Activated CD4-positive, alpha-beta T cell treated with anti-CD3 and anti-CD28 coated beads, Interleukin-2, amount 10 ng/mL, durations not matched to agents 7 days and 5 days (primary cell): ENCODE data around the gene SMKR1. TPM values are rescaled to one million over a fixed set of nuclear protein-coding genes. Genes with fewer than 3 reads are reported as not detected.

ENCODE experiments used
- CTCF ChIA-PET: fragments of 350-600 bp; sonication (Branson Sonifier 250); formaldehyde crosslinking; loops from one replicate; lab custom pipeline; 2021; ENCODE audit warnings: antibody characterized with exemption; lab: Charles Lee
- POLR2A ChIA-PET: fragments of 350-600 bp; sonication (Branson Sonifier 250); formaldehyde crosslinking; loops from one replicate; lab custom pipeline; 2021; ENCODE audit warnings: antibody characterized with exemption; lab: Charles Lee
- DNase-seq: peaks from one replicate; pipeline ENCODE4 v3.0.0-alpha.2; 2020
- H3K27ac Mint-ChIP-seq: one replicate; pipeline ENCODE4 v1.8.0; 2021; ENCODE audit warnings: mild to moderate bottlenecking, moderate library complexity, mixed read lengths
- H3K27me3 Mint-ChIP-seq: one replicate; pipeline ENCODE4 v1.8.0; 2021; ENCODE audit warnings: mixed read lengths
- H3K36me3 Mint-ChIP-seq: one replicate; pipeline ENCODE4 v1.8.0; 2021; ENCODE audit warnings: low read depth, mixed read lengths
- H3K4me1 Mint-ChIP-seq: one replicate; pipeline ENCODE4 v1.8.0; 2021; ENCODE audit warnings: mixed read lengths
- H3K4me3 Mint-ChIP-seq: one replicate; pipeline ENCODE4 v1.8.0; 2021; ENCODE audit warnings: mild to moderate bottlenecking, moderate library complexity, mixed read lengths
- H3K9me3 Mint-ChIP-seq: one replicate; pipeline ENCODE4 v1.8.0; 2021; ENCODE audit warnings: mixed read lengths
- total RNA-seq, 2 experiments: library from RNA; stranded (reverse); gene quantifications; one replicate each; pipeline ENCODE4 v1.2.3, GENCODE V29; 2021

The SMKR1 gene
- total RNA-seq, 2 experiments from 2014 or later = 1.7 to 2.2 TPM

DNA sequence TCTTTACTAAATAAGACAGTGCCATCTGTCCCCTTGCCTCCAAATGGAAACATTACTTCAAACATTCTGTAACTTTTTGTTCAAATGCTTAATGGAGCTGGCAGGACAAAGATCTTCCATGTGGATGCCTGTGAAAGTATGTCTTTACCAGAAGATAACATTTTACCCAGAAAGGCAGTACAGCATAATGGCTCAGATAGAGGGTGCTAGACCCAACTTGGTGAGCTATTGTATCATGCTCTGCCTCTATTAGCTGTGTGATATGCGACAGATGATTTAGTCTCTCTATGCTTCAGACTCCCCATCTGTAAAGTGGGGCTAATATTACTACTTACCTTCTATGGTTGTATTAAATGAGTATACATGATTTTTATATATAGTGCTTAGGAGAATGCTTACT is 8.8 kb upstream of the SMKR1 start:
- Mint-ChIP-seq H3K4me1 (peaks cover 30% of the 10 kb centered on the region), H3K27me3 (no peaks in the 10 kb centered on the region), H3K27ac (no peak overlapping the region), H3K36me3 (peaks cover 7% of the 10 kb centered on the region), H3K9me3 (no peaks in the 10 kb centered on the region), H3K4me3 (no peak overlapping the region)
- ChIA-PET POLR2A (no interaction called here), CTCF (interaction anchor here (0.5 to 1.0 kb wide), 3 partner anchors 81 to 119 kb away, joined by 3 read pairs; partner anchors contain the start of gene NRF1)
- no peak for DNase-seq

GRCh38 chr7:129494041-129494440 is 8.3 kb upstream of the SMKR1 start:
- Mint-ChIP-seq H3K4me1 (peaks cover 32% of the 10 kb centered on the region), H3K9me3 (no peaks in the 10 kb centered on the region), H3K36me3 (peaks cover 5% of the 10 kb centered on the region), H3K27me3 (no peaks in the 10 kb centered on the region), H3K27ac (no peak overlapping the region), H3K4me3 (no peak overlapping the region)
- DNase-seq = peak; percentile 16
- POLR2A ChIA-PET = no interaction called here
- CTCF ChIA-PET = interaction anchor here (0.5 to 1.0 kb wide), 4 partner anchors 13 to 118 kb away, joined by 3 read pairs; partner anchors contain the start of gene NRF1

- no peak overlapping the region for H3K4me3 Mint-ChIP-seq
- peaks cover 40% of the 10 kb centered on the region for H3K4me1 Mint-ChIP-seq
- POLR2A ChIA-PET = no interaction called here
- no peak overlapping the region for H3K27ac Mint-ChIP-seq
- no peaks in the 10 kb centered on the region for H3K9me3 Mint-ChIP-seq
- H3K27me3 Mint-ChIP-seq = no peaks in the 10 kb centered on the region
- peaks cover 3% of the 10 kb centered on the region for H3K36me3 Mint-ChIP-seq
- peak; percentile 24 for DNase-seq
- CTCF ChIA-PET = interaction anchor here (1.1 to 1.2 kb wide), 3 partner anchors 52 to 153 kb away, joined by 3 to 8 read pairs (median 3); no protein-coding TSS in a partner anchor
These were observed 6.3 kb upstream of the SMKR1 start for GRCh38 chr7:129495987-129496386.

DNA sequence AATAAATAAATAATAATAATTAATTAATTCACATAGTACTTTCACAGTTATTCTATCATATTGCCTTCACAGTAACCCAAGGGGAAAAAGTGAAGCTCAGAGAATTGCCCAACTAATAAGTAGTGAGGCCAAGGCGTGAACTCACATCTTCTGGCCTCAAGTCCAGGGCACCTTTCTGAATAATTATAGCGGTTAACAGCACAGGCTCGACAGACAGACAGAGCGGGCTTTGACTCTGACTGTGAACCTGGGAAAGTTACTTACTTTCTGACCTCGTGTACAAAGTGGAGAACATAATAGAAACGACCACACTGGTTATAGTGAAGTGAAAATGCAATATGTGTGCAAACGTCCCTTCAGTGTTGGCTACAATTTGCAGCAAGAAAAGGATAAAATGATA is 5.7 kb upstream of the SMKR1 start:
- CTCF ChIA-PET = interaction anchor here (1.1 to 1.2 kb wide), 2 partner anchors 52 to 129 kb away, joined by 3 read pairs; no protein-coding TSS in a partner anchor
- no peak overlapping the region for H3K27ac Mint-ChIP-seq
- POLR2A ChIA-PET = no interaction called here

GRCh38 chr7:129497156-129497555 is 5.2 kb upstream of the SMKR1 start:
- no peaks in the 10 kb centered on the region for H3K9me3 Mint-ChIP-seq
- CTCF ChIA-PET = no interaction called here
- H3K27ac Mint-ChIP-seq = no peak overlapping the region
- H3K4me1 Mint-ChIP-seq = peaks cover 48% of the 10 kb centered on the region
- DNase-seq = no peak
- no peak overlapping the region for H3K4me3 Mint-ChIP-seq
- no peaks in the 10 kb centered on the region for H3K27me3 Mint-ChIP-seq
- POLR2A ChIA-PET = no interaction called here
- peaks cover 3% of the 10 kb centered on the region for H3K36me3 Mint-ChIP-seq

More for the DNA sequence above, 5.7 kb upstream of the SMKR1 start:
- no peak overlapping the region for H3K4me3 Mint-ChIP-seq
- H3K4me1 Mint-ChIP-seq = peaks cover 45% of the 10 kb centered on the region
- peaks cover 3% of the 10 kb centered on the region for H3K36me3 Mint-ChIP-seq
- no peaks in the 10 kb centered on the region for H3K9me3 Mint-ChIP-seq
- no peaks in the 10 kb centered on the region for H3K27me3 Mint-ChIP-seq
- DNase-seq = no peak

- peaks cover 48% of the 10 kb centered on the region for H3K4me1 Mint-ChIP-seq
- H3K9me3 Mint-ChIP-seq = no peaks in the 10 kb centered on the region
- ChIA-PET POLR2A (no interaction called here), CTCF (interaction anchor here (0.7 kb wide), 1 partner anchor 149 kb away, joined by 5 read pairs; no protein-coding TSS in a partner anchor)
- DNase-seq = no peak
- no peak overlapping the region for H3K4me3 Mint-ChIP-seq
- no peaks in the 10 kb centered on the region for H3K27me3 Mint-ChIP-seq
- H3K27ac Mint-ChIP-seq = no peak overlapping the region
- peaks cover 3% of the 10 kb centered on the region for H3K36me3 Mint-ChIP-seq
These were observed 4.3 kb upstream of the SMKR1 start for GRCh38 chr7:129498021-129498420.

GRCh38 chr7:129499999-129500398 is 2.3 kb upstream of the SMKR1 start:
- no peaks in the 10 kb centered on the region for H3K9me3 Mint-ChIP-seq
- peaks cover 44% of the 10 kb centered on the region for H3K4me1 Mint-ChIP-seq
- peaks cover 3% of the 10 kb centered on the region for H3K36me3 Mint-ChIP-seq
- H3K27ac Mint-ChIP-seq = no peak overlapping the region
- POLR2A ChIA-PET = no interaction called here
- no peaks in the 10 kb centered on the region for H3K27me3 Mint-ChIP-seq
- CTCF ChIA-PET = interaction anchor here (1.5 kb wide), 1 partner anchor 9 kb away, joined by 3 read pairs; no protein-coding TSS in a partner anchor
- peak; percentile 17 for DNase-seq
- H3K4me3 Mint-ChIP-seq = no peak overlapping the region

GRCh38 chr7:129502708-129503685 is 666 bp downstream of the SMKR1 start:
- no peaks in the 10 kb centered on the region for H3K27me3 Mint-ChIP-seq
- peaks cover 24% of the 10 kb centered on the region for H3K4me1 Mint-ChIP-seq
- H3K36me3 Mint-ChIP-seq = no peaks in the 10 kb centered on the region
- H3K4me3 Mint-ChIP-seq = peak overlapping the region; percentile 75
- ChIA-PET CTCF (no interaction called here), POLR2A (interaction anchor here (1.0 kb wide), 1 partner anchor 15 kb away, joined by 3 read pairs; no protein-coding TSS in a partner anchor)
- H3K9me3 Mint-ChIP-seq = no peaks in the 10 kb centered on the region
- H3K27ac Mint-ChIP-seq = peak overlapping the region; percentile 0
- DNase-seq = no peak

GRCh38 chr7:129503725-129504124 is 1.4 kb downstream of the SMKR1 start:
- H3K36me3 Mint-ChIP-seq = no peaks in the 10 kb centered on the region
- no peak for DNase-seq
- POLR2A ChIA-PET = no interaction called here
- no peaks in the 10 kb centered on the region for H3K9me3 Mint-ChIP-seq
- no peak overlapping the region for H3K27ac Mint-ChIP-seq
- CTCF ChIA-PET = interaction anchor here (0.6 to 1.0 kb wide), 2 partner anchors 19 to 154 kb away, joined by 3 to 4 read pairs; no protein-coding TSS in a partner anchor
- peaks cover 23% of the 10 kb centered on the region for H3K4me1 Mint-ChIP-seq
- H3K27me3 Mint-ChIP-seq = no peaks in the 10 kb centered on the region
- peak overlapping the region; percentile 75 for H3K4me3 Mint-ChIP-seq

GRCh38 chr7:129512192-129512591 is 9.9 kb downstream of the SMKR1 start:
- no peaks in the 10 kb centered on the region for H3K4me1 Mint-ChIP-seq

GRCh38 chr7:129513546-129513945 is 11.2 kb downstream of the SMKR1 start:
- H3K27ac Mint-ChIP-seq = no peak overlapping the region
- no peaks in the 10 kb centered on the region for H3K36me3 Mint-ChIP-seq
- ChIA-PET CTCF (interaction anchor here (1.4 kb wide), 1 partner anchor 99 kb away, joined by 3 read pairs; no protein-coding TSS in a partner anchor), POLR2A (no interaction called here)
- no peaks in the 10 kb centered on the region for H3K27me3 Mint-ChIP-seq
- no peak for DNase-seq
- no peaks in the 10 kb centered on the region for H3K9me3 Mint-ChIP-seq
- H3K4me1 Mint-ChIP-seq = no peaks in the 10 kb centered on the region
- H3K4me3 Mint-ChIP-seq = no peak overlapping the region

More at GRCh38 chr7:129512192-129512591, 9.9 kb downstream of the SMKR1 start:
- no peak overlapping the region for H3K27ac Mint-ChIP-seq
- DNase-seq = no peak
- H3K27me3 Mint-ChIP-seq = no peaks in the 10 kb centered on the region
- ChIA-PET CTCF (no interaction called here), POLR2A (no interaction called here)
- no peak overlapping the region for H3K4me3 Mint-ChIP-seq
- no peaks in the 10 kb centered on the region for H3K36me3 Mint-ChIP-seq
- H3K9me3 Mint-ChIP-seq = no peaks in the 10 kb centered on the region

DNA sequence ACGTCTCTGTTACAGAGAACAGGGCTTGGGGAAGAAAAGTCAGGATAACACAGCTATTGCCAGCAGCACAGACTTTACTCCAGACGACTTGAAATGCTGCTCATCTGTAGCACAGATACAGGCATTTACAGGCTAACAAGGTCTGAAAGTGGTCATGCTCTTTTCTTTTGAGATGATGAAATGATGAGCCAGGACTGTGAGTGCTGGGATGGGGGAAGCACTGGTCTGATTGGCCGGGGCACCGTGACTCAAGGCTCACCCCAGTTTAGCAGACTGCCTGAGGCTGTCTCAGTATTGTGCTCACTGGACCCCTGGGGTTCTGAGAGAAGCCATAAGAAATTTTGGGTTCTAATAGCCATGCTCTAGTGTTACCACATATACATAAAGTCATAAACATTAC is 12.4 kb downstream of the SMKR1 start:
- H3K36me3 Mint-ChIP-seq = no peaks in the 10 kb centered on the region
- H3K4me3 Mint-ChIP-seq = no peak overlapping the region
- POLR2A ChIA-PET = no interaction called here

DNA sequence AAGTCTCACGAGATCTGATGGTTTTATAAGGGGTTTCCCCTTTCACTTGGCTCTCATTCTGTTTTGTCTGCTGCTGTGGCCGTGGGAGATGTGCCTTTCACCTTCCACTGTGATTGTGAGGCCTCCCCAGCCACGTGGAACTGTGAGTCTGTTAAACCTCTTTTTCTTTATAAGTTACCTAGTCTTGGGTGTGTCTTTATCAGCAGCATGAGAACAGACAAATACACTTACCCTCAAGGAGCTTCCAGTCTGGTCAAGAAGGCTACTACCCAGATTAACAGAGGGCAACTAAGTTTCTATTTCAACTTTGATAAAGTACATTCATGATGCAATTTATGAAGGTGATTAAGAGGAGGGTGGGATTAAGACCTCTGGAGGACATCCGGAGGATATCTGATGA is 13.1 kb downstream of the SMKR1 start:
- H3K36me3 Mint-ChIP-seq = no peaks in the 10 kb centered on the region
- DNase-seq = no peak
- H3K4me1 Mint-ChIP-seq = no peaks in the 10 kb centered on the region
- no peaks in the 10 kb centered on the region for H3K9me3 Mint-ChIP-seq
- CTCF ChIA-PET = interaction anchor here (1.1 kb wide), 1 partner anchor 147 kb away, joined by 3 read pairs; no protein-coding TSS in a partner anchor
- POLR2A ChIA-PET = no interaction called here
- no peak overlapping the region for H3K4me3 Mint-ChIP-seq
- no peaks in the 10 kb centered on the region for H3K27me3 Mint-ChIP-seq
- no peak overlapping the region for H3K27ac Mint-ChIP-seq

More for the DNA sequence above, 12.4 kb downstream of the SMKR1 start:
- Mint-ChIP-seq H3K9me3 (no peaks in the 10 kb centered on the region), H3K27me3 (no peaks in the 10 kb centered on the region), H3K27ac (no peak overlapping the region), H3K4me1 (no peaks in the 10 kb centered on the region)
- no peak for DNase-seq
- CTCF ChIA-PET = interaction anchor here (0.6 to 1.4 kb wide), 3 partner anchors 98 to 147 kb away, joined by 3 to 4 read pairs (median 3); no protein-coding TSS in a partner anchor
